Measurements from ENCODE around the gene SEMA3D.

The SEMA3D gene

GRCh38 chr7:85183296-85183695, 3.6 kb downstream of the SEMA3D start:
- DNase-seq: no peak

GRCh38 chr7:85178531-85179298, 8.1 kb downstream of the SEMA3D start:
- DNase-seq: no peak

- DNase-seq: no peak
These were observed 9.5 kb downstream of the SEMA3D start for GRCh38 chr7:85177316-85177715.

GRCh38 chr7:85176197-85176596, 10.7 kb downstream of the SEMA3D start:
- no peak for DNase-seq

GRCh38 chr7:85175217-85175616, 11.6 kb downstream of the SEMA3D start:
- no peak for DNase-seq

- no peak for DNase-seq
These were observed 14.3 kb downstream of the SEMA3D start for GRCh38 chr7:85172530-85172941.

GRCh38 chr7:85167636-85168035, 19.2 kb downstream of the SEMA3D start:
- DNase-seq: no peak

- no peak for DNase-seq
These were observed 21.6 kb downstream of the SEMA3D start for GRCh38 chr7:85165263-85165662.

- no peak for DNase-seq
These were observed 22.5 kb downstream of the SEMA3D start for GRCh38 chr7:85164376-85164775.

- DNase-seq: no peak
These were observed 24.1 kb downstream of the SEMA3D start for GRCh38 chr7:85162721-85163120.

GRCh38 chr7:85160223-85160622, 26.6 kb downstream of the SEMA3D start:
- no peak for DNase-seq

- no peak for DNase-seq
These were observed 27.9 kb downstream of the SEMA3D start for GRCh38 chr7:85159003-85159402.

- no peak for DNase-seq
These were observed 30.1 kb downstream of the SEMA3D start for GRCh38 chr7:85156661-85157208.

- DNase-seq: no peak
These were observed 32.4 kb downstream of the SEMA3D start for GRCh38 chr7:85154282-85154937.

GRCh38 chr7:85153715-85154114, 33.1 kb downstream of the SEMA3D start:
- DNase-seq: no peak

- DNase-seq: no peak
These were observed 36.2 kb downstream of the SEMA3D start for GRCh38 chr7:85150624-85151023.

- DNase-seq: no peak
These were observed 42.1 kb downstream of the SEMA3D start for GRCh38 chr7:85144771-85145170.

- DNase-seq: no peak
These were observed 50.9 kb downstream of the SEMA3D start for GRCh38 chr7:85135977-85136376.

GRCh38 chr7:85133560-85133959, 53.3 kb downstream of the SEMA3D start:
- no peak for DNase-seq

GRCh38 chr7:85133006-85133405, 53.9 kb downstream of the SEMA3D start:
- no peak for DNase-seq

- no peak for DNase-seq
These were observed 56.2 kb downstream of the SEMA3D start for GRCh38 chr7:85130702-85131101.

- DNase-seq: no peak
These were observed 60.5 kb downstream of the SEMA3D start for GRCh38 chr7:85126383-85126782.

- no peak for DNase-seq
These were observed 61.2 kb downstream of the SEMA3D start for GRCh38 chr7:85125651-85126131.

GRCh38 chr7:85125176-85125575, 61.7 kb downstream of the SEMA3D start:
- no peak for DNase-seq
